NT2/D1 (cell line): ENCODE results near the gene GALNT9.

Experiments used
- DNase-seq: peaks from one replicate; pipeline ENCODE4 v3.0.0-alpha.2; 2011; ENCODE audit warnings: low read depth, low spot score
- H3K27me3 ChIP-seq: 2 replicates; pipeline ENCODE4 v1.6.0; 2011; ENCODE audit warnings: mild to moderate bottlenecking; ENCODE audit not compliant: insufficient read length, insufficient read depth
- H3K36me3 ChIP-seq: 2 replicates; pipeline ENCODE4 v1.6.1; 2011; ENCODE audit warnings: mild to moderate bottlenecking, low read length, mixed read lengths; ENCODE audit not compliant: insufficient read depth, insufficient read length
- H3K4me1 ChIP-seq: 2 replicates; pipeline ENCODE4 v1.5.1; 2011; ENCODE audit not compliant: insufficient read depth, insufficient read length
- H3K4me3 ChIP-seq: 2 replicates; pipeline ENCODE4 v1.5.1; 2011; ENCODE audit warnings: low read depth; ENCODE audit not compliant: insufficient read length
- H3K9ac ChIP-seq: 2 replicates; pipeline ENCODE4 v1.6.0; 2011; ENCODE audit warnings: low read depth; ENCODE audit not compliant: insufficient read length
- H3K9me3 ChIP-seq: 2 replicates; pipeline ENCODE4 v1.5.1; 2011; ENCODE audit warnings: mild to moderate bottlenecking, low read length; ENCODE audit not compliant: insufficient read depth
- SUZ12 ChIP-seq: IDR thresholded peaks from 2 replicates; pipeline ENCODE4 v1.6.1; 2011; ENCODE audit not compliant: insufficient read length, insufficient read depth; ENCODE audit errors: extremely low read depth
- YY1 ChIP-seq: IDR thresholded peaks from 2 replicates; pipeline ENCODE4 v1.6.1; 2011; ENCODE audit not compliant: insufficient read length, insufficient read depth
- ZNF274 ChIP-seq: IDR thresholded peaks from 2 replicates; pipeline ENCODE4 v1.6.1; 2011; ENCODE audit warnings: mild to moderate bottlenecking, low read depth, low read length

The GALNT9 gene

DNA sequence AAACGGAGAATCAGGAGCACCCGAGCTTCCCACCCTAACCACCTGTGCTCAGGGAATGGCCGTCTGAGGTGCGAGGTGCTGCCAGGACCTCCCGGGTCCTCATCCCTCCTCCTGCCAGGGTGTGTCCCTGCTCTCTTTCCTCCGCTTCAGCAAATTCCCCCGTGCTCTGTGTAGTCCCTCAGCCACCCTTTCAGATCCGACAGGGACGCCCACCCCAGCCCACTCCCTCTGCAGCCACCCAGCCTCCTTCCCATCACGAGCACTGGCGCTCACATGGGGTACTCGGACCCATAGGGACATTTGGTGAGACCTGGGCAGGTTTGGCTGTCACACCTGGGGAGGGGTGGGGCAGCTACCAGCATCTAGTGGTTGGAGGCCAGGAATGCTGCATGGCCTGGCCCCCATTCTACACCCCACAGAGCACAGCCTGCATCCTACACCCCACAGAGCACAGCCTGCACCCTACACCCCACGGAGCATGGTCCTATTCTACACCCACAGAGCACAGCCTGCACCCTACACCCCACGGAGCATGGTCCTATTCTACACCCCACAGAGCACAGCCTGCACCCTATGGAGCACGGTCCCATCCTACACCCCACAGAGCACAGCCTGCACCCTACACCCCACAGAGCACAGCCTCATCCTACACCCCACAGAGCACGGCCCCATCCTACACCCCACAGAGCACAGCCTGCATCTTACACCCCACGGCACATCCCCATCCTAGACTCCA is 12.7 kb downstream of the GALNT9 start:
- Histone ChIP-seq H3K4me1 (peaks cover 3% of the 10 kb centered on the region), H3K36me3 (no peaks in the 10 kb centered on the region), H3K4me3 (no peak overlapping the region), H3K9me3 (peaks cover 12% of the 10 kb centered on the region; the same call in 1 of the 2 replicates), H3K9ac (no peak overlapping the region), H3K27me3 (peaks cover 81% of the 10 kb centered on the region)
- no peak for DNase-seq
- TF ChIP-seq ZNF274: no peak
- TF ChIP-seq YY1: no peak
- TF ChIP-seq SUZ12: no peak

DNA sequence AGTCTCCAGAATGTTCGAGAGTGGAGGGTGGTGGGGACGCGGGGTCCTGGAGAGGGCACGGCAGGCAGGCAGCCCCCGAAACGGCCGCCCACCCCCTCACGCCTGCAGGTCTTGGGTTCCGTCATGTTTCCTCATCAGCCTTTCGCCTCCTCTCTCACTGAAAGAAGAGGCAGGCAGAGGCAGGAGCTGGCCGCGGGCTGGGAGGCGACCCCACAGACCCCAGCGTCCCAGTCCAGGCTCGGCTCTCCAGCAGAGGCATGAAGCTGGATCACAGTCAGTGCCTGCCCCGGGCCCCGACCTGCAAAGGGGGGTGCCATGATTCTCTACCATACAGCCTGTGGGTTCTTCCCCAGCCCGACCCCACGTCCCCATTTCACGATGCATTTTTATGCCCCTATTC is 13.4 kb downstream of the GALNT9 start:
- no peak for TF ChIP-seq ZNF274
- TF ChIP-seq SUZ12: no peak
- TF ChIP-seq YY1: no peak
- Histone ChIP-seq H3K9ac (no peak overlapping the region), H3K9me3 (peaks cover 19% of the 10 kb centered on the region; the same call in 1 of the 2 replicates), H3K36me3 (no peaks in the 10 kb centered on the region), H3K27me3 (peaks cover 82% of the 10 kb centered on the region), H3K4me1 (peaks cover 3% of the 10 kb centered on the region), H3K4me3 (no peak overlapping the region)
- no peak for DNase-seq

DNA sequence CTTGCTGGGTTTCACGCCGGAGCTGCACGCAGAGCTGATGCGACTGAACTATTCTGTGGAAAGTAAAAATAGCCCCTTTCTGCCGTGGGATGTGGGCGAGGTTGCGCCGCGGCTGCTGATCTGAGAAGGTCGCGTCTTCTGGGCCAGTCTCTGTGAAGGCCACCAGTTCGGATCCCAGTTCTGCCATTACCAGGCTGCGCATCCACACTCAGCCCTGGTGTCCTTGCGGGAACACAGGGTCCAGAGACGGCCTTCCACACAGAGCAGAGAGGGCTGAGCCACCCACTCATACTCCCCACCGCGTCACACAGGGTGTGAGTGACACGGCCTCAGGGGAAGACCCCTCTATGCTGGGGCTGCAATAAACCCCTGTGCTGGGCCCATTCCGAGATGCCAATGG is 13.9 kb downstream of the GALNT9 start:
- Histone ChIP-seq H3K4me3 (no peak overlapping the region), H3K9me3 (peaks cover 23% of the 10 kb centered on the region; the same call in 1 of the 2 replicates), H3K36me3 (no peaks in the 10 kb centered on the region), H3K9ac (no peak overlapping the region), H3K4me1 (peaks cover 3% of the 10 kb centered on the region), H3K27me3 (peaks cover 87% of the 10 kb centered on the region)
- no peak for TF ChIP-seq ZNF274
- no peak for TF ChIP-seq YY1
- no peak for TF ChIP-seq SUZ12
- no peak for DNase-seq

DNA sequence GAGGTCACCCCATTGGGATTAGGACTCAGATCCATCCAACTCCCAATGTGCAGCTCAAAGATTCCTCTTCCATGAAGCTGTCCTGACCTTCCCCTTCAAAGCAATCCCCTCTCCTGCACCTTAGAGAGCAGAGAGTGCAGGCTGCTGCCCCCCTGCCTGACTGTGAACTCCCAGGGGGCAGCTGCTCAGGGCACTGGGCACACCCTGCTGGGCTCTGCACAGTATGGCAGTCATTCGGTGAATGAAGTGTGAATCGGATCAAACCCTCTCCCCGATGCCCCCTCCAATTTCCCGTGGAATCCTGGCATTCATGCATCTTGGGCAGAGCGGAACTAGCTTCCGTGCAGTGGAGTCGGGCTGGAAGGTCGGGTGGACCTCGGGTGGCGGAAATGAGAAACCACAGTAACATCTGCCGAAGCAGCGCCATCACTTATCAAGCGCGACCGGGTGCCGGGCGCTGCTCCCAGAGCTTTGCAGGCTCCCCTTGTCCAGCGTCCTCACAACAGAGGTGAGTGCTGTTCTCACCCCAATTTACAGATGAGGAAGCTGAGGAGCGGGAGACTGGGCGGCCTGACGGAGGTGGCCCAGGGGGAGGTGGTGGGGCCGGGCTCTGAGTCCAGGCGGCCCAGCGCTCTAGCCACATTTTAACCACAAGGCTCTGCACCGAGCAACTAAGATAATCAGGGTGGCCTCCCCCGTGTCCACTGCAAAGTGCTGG is 14.7 kb downstream of the GALNT9 start:
- Histone ChIP-seq H3K4me1 (peaks cover 3% of the 10 kb centered on the region), H3K4me3 (no peak overlapping the region), H3K9ac (no peak overlapping the region), H3K27me3 (peaks cover 87% of the 10 kb centered on the region), H3K36me3 (no peaks in the 10 kb centered on the region), H3K9me3 (peaks cover 23% of the 10 kb centered on the region; the same call in 1 of the 2 replicates)
- TF ChIP-seq ZNF274: no peak
- no peak for TF ChIP-seq SUZ12
- no peak for TF ChIP-seq YY1
- no peak for DNase-seq

DNA sequence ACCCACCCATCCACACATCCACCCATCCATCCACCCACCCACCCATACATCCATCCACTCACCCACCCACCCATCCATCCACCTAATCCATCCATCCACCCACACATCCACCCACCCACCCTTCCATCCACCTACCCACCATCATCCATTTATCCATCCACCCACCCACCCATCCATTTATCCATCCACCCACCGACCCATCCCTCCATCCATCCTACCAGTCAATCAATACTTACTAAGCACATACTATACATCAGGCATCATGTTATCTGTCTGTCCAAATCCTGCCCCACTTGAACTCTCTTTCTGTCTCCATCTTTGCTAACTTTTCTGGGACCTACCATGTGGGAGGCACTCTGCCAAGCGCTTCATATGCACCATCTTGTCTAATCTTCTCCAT is 15.4 kb downstream of the GALNT9 start:
- Histone ChIP-seq H3K9ac (no peak overlapping the region), H3K27me3 (peaks cover 87% of the 10 kb centered on the region), H3K4me3 (no peak overlapping the region), H3K4me1 (no peaks in the 10 kb centered on the region), H3K36me3 (no peaks in the 10 kb centered on the region), H3K9me3 (peaks cover 23% of the 10 kb centered on the region; the same call in 1 of the 2 replicates)
- DNase-seq: no peak
- TF ChIP-seq SUZ12 (no peak), ZNF274 (no peak), YY1 (no peak)

DNA sequence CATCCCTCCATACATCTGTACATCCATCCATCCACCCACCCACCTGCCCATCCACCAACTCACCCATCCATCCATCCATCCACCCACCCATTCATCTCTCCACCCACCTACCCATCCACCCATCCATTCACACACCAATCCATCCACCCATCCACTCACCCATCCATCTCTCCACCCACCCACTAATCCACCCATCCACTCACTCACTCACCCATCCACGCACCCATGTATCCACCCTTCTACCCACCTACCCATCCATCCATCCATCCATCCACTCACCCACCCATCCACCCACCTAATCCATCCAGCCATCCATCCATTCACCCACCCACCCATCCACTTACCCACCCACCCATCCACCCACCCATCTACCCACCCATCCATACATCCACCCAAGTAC is 16.2 kb downstream of the GALNT9 start:
- no peaks in the 10 kb centered on the region for H3K4me1 ChIP-seq
- DNase-seq: no peak
- peaks cover 87% of the 10 kb centered on the region for H3K27me3 ChIP-seq
- peaks cover 23% of the 10 kb centered on the region; the same call in 1 of the 2 replicates for H3K9me3 ChIP-seq
- no peaks in the 10 kb centered on the region for H3K36me3 ChIP-seq
- no peak overlapping the region for H3K9ac ChIP-seq
- no peak overlapping the region for H3K4me3 ChIP-seq
- TF ChIP-seq SUZ12: no peak

DNA sequence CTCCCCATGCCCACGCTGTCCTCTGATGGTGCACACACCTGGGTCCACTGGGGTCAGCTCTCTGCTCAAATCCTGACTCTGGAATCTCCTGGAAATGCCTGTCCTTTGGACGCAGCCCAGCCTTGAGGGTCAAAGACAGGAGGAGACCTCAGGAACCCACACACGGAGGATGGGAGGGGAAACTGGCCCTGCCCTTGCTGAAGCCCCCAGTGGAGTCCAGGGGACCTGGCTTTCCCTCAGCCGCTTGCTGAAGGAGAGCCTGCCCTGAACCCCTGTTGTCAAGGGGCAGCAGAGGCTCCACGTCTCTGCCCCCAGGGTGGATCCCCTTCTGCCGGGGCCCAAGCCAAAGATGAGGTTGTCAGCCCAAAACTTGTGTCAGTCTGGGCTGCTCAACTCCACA is 16.9 kb downstream of the GALNT9 start:
- H3K4me1 ChIP-seq: no peaks in the 10 kb centered on the region
- no peak for DNase-seq
- no peak overlapping the region for H3K9ac ChIP-seq
- no peaks in the 10 kb centered on the region for H3K36me3 ChIP-seq
- H3K4me3 ChIP-seq: no peak overlapping the region
- H3K9me3 ChIP-seq: peaks cover 23% of the 10 kb centered on the region; the same call in 1 of the 2 replicates
- TF ChIP-seq ZNF274 (no peak), YY1 (no peak), SUZ12 (no peak)
- peaks cover 89% of the 10 kb centered on the region for H3K27me3 ChIP-seq
